GM23338 (cell line): ENCODE data around the gene BAAT. TPM values are rescaled to one million over a fixed set of nuclear protein-coding genes. Genes with fewer than 3 reads are reported as not detected.

Source experiments
- ATAC-seq: fragments of 200-7000 bp; cut with Tn5 transposase; 3 replicates; pipeline ENCODE4 v1.9.1; 2020
- DNase-seq: peaks from one replicate; pipeline ENCODE4 v3.0.0-alpha.2; 2015; ENCODE audit warnings: low spot score
- H2AFZ ChIP-seq: fragments of 200-600 bp; sonication (generic); 2 replicates; pipeline ENCODE4 v1.8.0; 2016; ENCODE audit warnings: antibody characterized with exemption, mild to moderate bottlenecking, moderate library complexity
- H3F3A ChIP-seq: fragments of 200-600 bp; sonication (generic); replicated peaks from 2 replicates; pipeline ENCODE4 v1.8.0; 2017; ENCODE audit warnings: antibody characterized with exemption, mixed run types, low read depth
- H3K27ac ChIP-seq: fragments of 200-600 bp; sonication (generic); 2 replicates; pipeline ENCODE4 v1.6.1; 2016; ENCODE audit warnings: low read depth
- H3K27me3 ChIP-seq: fragments of 200-600 bp; sonication (generic); 2 replicates; pipeline ENCODE4 v1.8.0; 2016; ENCODE audit warnings: mild to moderate bottlenecking, mixed run types, moderate library complexity; ENCODE audit not compliant: insufficient read depth
- H3K36me3 ChIP-seq: fragments of 200-600 bp; sonication (generic); 2 replicates; pipeline ENCODE4 v1.8.0; 2016; ENCODE audit warnings: mild to moderate bottlenecking; ENCODE audit not compliant: insufficient read depth
- H3K4me1 ChIP-seq: fragments of 200-600 bp; sonication (generic); 2 replicates; pipeline ENCODE4 v1.8.0; 2016; ENCODE audit warnings: mild to moderate bottlenecking, moderate library complexity; ENCODE audit not compliant: insufficient read depth
- H3K4me2 ChIP-seq: fragments of 200-600 bp; sonication (generic); 2 replicates; pipeline ENCODE4 v1.7.1; 2017; ENCODE audit warnings: mixed run types
- H3K4me3 ChIP-seq: fragments of 200-600 bp; sonication (generic); 2 replicates; pipeline ENCODE4 v1.6.1; 2016; ENCODE audit warnings: mixed run types
- H3K79me2 ChIP-seq: fragments of 200-600 bp; sonication (generic); replicated peaks from 2 replicates; pipeline ENCODE4 v1.8.0; 2017; ENCODE audit warnings: mild to moderate bottlenecking; ENCODE audit not compliant: insufficient read depth
- H3K9me2 ChIP-seq: fragments of 200-600 bp; sonication (generic); 2 replicates; pipeline ENCODE4 v1.8.0; 2017; ENCODE audit not compliant: insufficient read depth
- H4K20me1 ChIP-seq: fragments of 200-600 bp; sonication (generic); replicated peaks from 2 replicates; pipeline ENCODE4 v1.8.0; 2017; ENCODE audit warnings: mild to moderate bottlenecking; ENCODE audit not compliant: insufficient read depth
- H3K27ac Mint-ChIP-seq: 2 replicates; pipeline ENCODE4 v1.8.0; 2020; ENCODE audit warnings: inconsistent platforms, mild to moderate bottlenecking, moderate library complexity, mixed read lengths
- H3K27me3 Mint-ChIP-seq: 3 replicates; pipeline ENCODE4 v1.8.0; 2022; ENCODE audit warnings: low read depth, mild to moderate bottlenecking, moderate library complexity, mixed read lengths, inconsistent platforms; ENCODE audit not compliant: insufficient read depth, poor library complexity
- H3K36me3 Mint-ChIP-seq: 3 replicates; pipeline ENCODE4 v1.8.0; 2021; ENCODE audit warnings: low read depth, mild to moderate bottlenecking, inconsistent platforms, moderate library complexity, mixed read lengths
- H3K4me1 Mint-ChIP-seq: 3 replicates; pipeline ENCODE4 v1.8.0; 2020; ENCODE audit warnings: mild to moderate bottlenecking, inconsistent platforms, mixed read lengths
- H3K4me3 Mint-ChIP-seq: 3 replicates; pipeline ENCODE4 v1.8.0; 2021; ENCODE audit warnings: moderate library complexity, mild to moderate bottlenecking, inconsistent platforms, mixed read lengths
- H3K9me3 Mint-ChIP-seq: 3 replicates; pipeline ENCODE4 v1.8.0; 2020; ENCODE audit warnings: moderate library complexity, mild to moderate bottlenecking, inconsistent platforms, mixed read lengths
- EZH2 ChIP-seq: fragments of 200-600 bp; sonication (generic); IDR thresholded peaks from one replicate; pipeline ENCODE4 v1.8.0; 2017; ENCODE audit warnings: antibody characterized with exemption, mild to moderate bottlenecking, low read depth; ENCODE audit not compliant: unreplicated experiment
- EZH2phosphoT487 ChIP-seq: fragments of 200-600 bp; sonication (generic); IDR thresholded peaks from one replicate; pipeline ENCODE4 v1.8.1; 2018; ENCODE audit warnings: antibody characterized with exemption; ENCODE audit not compliant: unreplicated experiment
- ZNF114 ChIP-seq: fragments of 250-450 bp; sonication (Bioruptor Pico); IDR thresholded peaks from 2 replicates; pipeline ENCODE4 v1.5.0; 2020; ENCODE audit warnings: mild to moderate bottlenecking, moderate library complexity
- ZNF331 ChIP-seq: fragments of 250-450 bp; sonication (Bioruptor Pico); IDR thresholded peaks from 2 replicates; pipeline ENCODE4 v1.5.0; 2020; ENCODE audit warnings: low read depth, mild to moderate bottlenecking, moderate library complexity
- polyA plus RNA-seq: library from polyadenylated mRNA; unstranded; fragments of >200 nt; fragmentation: Nextera tagmentation; extraction: Ambion mirVana; gene quantifications from 2 replicates; pipeline ENCODE4 v1.2.1, GENCODE V29; 2016
- total RNA-seq: library from RNA; depleted of rRNA; stranded (reverse); fragments of >200 nt; shearing (Covaris generic); gene quantifications from 2 replicates; pipeline ENCODE4 v1.2.3, GENCODE V29; 2014
- TF ChIP-seq, protein P1 (sequence below): fragments of 250-450 bp; sonication (Bioruptor Pico); IDR thresholded peaks from 2 replicates; pipeline ENCODE4 v1.5.0; 2020; ENCODE audit warnings: mild to moderate bottlenecking, moderate library complexity
- TF ChIP-seq, protein P2 (sequence below), 2 experiments: fragments of 200-600 bp in 1 of 2; sonication (generic) in 1 of 2; conservative IDR thresholded peaks; 2 replicates each; pipeline versions ENCODE4 v1.5.1 to v1.6.1; 2016 to 2017; ENCODE audit warnings: antibody characterized with exemption in 2 of 2, low read depth in 2 of 2, mild to moderate bottlenecking in 2 of 2, moderate library complexity in 1 of 2
- TF ChIP-seq, protein P3 (sequence below): IDR thresholded peaks from 2 replicates; pipeline ENCODE4 v1.6.1; 2016; ENCODE audit warnings: antibody characterized with exemption
- TF ChIP-seq, protein P4 (sequence below): IDR thresholded peaks from one replicate; pipeline ENCODE4 v1.6.1; 2018; ENCODE audit warnings: antibody characterized with exemption; ENCODE audit not compliant: unreplicated experiment

Gene BAAT
- total and polyA plus RNA-seq, 2 experiments from 2014 or later = 0.08 to 0.14 TPM

DNA sequence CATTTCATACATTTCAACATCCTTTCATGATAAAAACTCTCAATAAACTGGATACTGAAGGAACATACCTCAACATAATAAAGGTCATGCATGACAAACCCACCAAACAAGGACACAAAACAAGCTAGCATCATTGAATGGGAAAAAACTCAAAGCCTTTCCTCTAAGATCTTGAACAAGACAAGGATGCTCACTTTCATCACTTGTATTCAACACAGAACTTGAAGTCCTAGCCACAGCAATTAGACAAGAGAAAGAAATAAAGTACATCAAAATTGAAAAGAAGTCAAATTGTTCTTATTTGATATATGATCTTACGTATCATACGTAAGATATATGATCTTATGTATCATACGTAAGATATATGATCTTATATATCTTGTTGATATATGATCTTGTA is 8.3 kb upstream of the BAAT start (continued):
- TF ChIP-seq, protein P1, sequence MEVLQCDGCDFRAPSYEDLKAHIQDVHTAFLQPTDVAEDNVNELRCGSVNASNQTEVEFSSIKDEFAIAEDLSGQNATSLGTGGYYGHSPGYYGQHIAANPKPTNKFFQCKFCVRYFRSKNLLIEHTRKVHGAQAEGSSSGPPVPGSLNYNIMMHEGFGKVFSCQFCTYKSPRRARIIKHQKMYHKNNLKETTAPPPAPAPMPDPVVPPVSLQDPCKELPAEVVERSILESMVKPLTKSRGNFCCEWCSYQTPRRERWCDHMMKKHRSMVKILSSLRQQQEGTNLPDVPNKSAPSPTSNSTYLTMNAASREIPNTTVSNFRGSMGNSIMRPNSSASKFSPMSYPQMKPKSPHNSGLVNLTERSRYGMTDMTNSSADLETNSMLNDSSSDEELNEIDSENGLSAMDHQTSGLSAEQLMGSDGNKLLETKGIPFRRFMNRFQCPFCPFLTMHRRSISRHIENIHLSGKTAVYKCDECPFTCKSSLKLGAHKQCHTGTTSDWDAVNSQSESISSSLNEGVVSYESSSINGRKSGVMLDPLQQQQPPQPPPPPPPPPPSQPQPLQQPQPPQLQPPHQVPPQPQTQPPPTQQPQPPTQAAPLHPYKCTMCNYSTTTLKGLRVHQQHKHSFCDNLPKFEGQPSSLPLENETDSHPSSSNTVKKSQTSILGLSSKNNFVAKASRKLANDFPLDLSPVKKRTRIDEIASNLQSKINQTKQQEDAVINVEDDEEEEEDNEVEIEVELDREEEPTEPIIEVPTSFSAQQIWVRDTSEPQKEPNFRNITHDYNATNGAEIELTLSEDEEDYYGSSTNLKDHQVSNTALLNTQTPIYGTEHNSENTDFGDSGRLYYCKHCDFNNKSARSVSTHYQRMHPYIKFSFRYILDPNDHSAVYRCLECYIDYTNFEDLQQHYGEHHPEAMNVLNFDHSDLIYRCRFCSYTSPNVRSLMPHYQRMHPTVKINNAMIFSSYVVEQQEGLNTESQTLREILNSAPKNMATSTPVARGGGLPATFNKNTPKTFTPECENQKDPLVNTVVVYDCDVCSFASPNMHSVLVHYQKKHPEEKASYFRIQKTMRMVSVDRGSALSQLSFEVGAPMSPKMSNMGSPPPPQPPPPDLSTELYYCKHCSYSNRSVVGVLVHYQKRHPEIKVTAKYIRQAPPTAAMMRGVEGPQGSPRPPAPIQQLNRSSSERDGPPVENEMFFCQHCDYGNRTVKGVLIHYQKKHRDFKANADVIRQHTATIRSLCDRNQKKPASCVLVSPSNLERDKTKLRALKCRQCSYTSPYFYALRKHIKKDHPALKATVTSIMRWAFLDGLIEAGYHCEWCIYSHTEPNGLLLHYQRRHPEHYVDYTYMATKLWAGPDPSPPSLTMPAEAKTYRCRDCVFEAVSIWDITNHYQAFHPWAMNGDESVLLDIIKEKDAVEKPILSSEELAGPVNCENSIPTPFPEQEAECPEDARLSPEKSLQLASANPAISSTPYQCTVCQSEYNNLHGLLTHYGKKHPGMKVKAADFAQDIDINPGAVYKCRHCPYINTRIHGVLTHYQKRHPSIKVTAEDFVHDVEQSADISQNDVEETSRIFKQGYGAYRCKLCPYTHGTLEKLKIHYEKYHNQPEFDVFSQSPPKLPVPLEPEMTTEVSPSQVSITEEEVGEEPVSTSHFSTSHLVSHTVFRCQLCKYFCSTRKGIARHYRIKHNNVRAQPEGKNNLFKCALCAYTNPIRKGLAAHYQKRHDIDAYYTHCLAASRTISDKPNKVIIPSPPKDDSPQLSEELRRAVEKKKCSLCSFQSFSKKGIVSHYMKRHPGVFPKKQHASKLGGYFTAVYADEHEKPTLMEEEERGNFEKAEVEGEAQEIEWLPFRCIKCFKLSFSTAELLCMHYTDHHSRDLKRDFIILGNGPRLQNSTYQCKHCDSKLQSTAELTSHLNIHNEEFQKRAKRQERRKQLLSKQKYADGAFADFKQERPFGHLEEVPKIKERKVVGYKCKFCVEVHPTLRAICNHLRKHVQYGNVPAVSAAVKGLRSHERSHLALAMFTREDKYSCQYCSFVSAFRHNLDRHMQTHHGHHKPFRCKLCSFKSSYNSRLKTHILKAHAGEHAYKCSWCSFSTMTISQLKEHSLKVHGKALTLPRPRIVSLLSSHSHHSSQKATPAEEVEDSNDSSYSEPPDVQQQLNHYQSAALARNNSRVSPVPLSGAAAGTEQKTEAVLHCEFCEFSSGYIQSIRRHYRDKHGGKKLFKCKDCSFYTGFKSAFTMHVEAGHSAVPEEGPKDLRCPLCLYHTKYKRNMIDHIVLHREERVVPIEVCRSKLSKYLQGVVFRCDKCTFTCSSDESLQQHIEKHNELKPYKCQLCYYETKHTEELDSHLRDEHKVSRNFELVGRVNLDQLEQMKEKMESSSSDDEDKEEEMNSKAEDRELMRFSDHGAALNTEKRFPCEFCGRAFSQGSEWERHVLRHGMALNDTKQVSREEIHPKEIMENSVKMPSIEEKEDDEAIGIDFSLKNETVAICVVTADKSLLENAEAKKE = no peak
- TF ChIP-seq ZNF331 (CRISPR knock-in tag) (no peak), ZNF114 (CRISPR knock-in tag) (no peak), EZH2phosphoT487 (no peak)

DNA sequence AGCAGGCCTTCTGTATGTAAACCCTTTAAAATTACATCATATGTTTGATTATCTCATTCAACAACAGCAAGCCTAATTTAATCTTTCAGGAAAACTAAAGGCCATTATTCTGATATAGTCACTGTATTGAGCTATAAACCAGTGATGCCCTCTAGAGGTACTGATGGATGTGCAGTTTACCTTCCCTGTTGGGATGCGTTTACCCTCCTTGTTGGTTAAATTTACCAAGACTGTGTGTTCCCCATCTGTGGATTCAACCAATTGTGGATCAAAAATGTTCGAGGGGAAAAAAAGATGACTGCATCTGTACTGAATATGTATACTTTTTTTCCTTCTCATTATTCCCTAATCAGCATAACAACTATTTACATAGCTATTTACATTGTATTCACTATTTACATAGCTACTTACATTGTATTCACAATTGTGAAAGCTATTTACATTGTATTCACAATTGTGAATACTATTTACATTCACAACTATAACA is 3.7 kb upstream of the BAAT start:
- Mint-ChIP-seq H3K27me3 (peaks cover 5% of the 10 kb centered on the region), H3K4me1 (peaks cover 12% of the 10 kb centered on the region; the same call in 2 of the 3 replicates), H3K36me3 (peaks cover 77% of the 10 kb centered on the region), H3K9me3 (peaks cover 30% of the 10 kb centered on the region), H3K27ac (0 out of 2 replicates have a peak overlapping the region, but pooled peaks have one; percentile 31), H3K4me3 (no peak overlapping the region)
- ATAC-seq = peak; percentile 91
- no peak overlapping the region for H3K4me2 ChIP-seq
- no peaks in the 10 kb centered on the region for H3K4me1 ChIP-seq
- no peak overlapping the region for H3K27ac ChIP-seq
- no peaks in the 10 kb centered on the region for H3K9me2 ChIP-seq
- no peak overlapping the region for H3K4me3 ChIP-seq
- H3K36me3 ChIP-seq = peaks cover 25% of the 10 kb centered on the region
- H2AFZ ChIP-seq = no peak overlapping the region
- no peaks in the 10 kb centered on the region for H3K27me3 ChIP-seq
- peaks cover 27% of the 10 kb centered on the region for H4K20me1 ChIP-seq
- no peak for TF ChIP-seq EZH2
- TF ChIP-seq, protein P2, sequence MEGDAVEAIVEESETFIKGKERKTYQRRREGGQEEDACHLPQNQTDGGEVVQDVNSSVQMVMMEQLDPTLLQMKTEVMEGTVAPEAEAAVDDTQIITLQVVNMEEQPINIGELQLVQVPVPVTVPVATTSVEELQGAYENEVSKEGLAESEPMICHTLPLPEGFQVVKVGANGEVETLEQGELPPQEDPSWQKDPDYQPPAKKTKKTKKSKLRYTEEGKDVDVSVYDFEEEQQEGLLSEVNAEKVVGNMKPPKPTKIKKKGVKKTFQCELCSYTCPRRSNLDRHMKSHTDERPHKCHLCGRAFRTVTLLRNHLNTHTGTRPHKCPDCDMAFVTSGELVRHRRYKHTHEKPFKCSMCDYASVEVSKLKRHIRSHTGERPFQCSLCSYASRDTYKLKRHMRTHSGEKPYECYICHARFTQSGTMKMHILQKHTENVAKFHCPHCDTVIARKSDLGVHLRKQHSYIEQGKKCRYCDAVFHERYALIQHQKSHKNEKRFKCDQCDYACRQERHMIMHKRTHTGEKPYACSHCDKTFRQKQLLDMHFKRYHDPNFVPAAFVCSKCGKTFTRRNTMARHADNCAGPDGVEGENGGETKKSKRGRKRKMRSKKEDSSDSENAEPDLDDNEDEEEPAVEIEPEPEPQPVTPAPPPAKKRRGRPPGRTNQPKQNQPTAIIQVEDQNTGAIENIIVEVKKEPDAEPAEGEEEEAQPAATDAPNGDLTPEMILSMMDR (conservative IDR thresholded peaks at IDR 0.05; ENCODE audit: low read depth in 2 of 2) = peak; percentile 59 to 68
- TF ChIP-seq, protein P3, sequence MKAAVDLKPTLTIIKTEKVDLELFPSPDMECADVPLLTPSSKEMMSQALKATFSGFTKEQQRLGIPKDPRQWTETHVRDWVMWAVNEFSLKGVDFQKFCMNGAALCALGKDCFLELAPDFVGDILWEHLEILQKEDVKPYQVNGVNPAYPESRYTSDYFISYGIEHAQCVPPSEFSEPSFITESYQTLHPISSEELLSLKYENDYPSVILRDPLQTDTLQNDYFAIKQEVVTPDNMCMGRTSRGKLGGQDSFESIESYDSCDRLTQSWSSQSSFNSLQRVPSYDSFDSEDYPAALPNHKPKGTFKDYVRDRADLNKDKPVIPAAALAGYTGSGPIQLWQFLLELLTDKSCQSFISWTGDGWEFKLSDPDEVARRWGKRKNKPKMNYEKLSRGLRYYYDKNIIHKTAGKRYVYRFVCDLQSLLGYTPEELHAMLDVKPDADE = no peak
- TF ChIP-seq, protein P4, sequence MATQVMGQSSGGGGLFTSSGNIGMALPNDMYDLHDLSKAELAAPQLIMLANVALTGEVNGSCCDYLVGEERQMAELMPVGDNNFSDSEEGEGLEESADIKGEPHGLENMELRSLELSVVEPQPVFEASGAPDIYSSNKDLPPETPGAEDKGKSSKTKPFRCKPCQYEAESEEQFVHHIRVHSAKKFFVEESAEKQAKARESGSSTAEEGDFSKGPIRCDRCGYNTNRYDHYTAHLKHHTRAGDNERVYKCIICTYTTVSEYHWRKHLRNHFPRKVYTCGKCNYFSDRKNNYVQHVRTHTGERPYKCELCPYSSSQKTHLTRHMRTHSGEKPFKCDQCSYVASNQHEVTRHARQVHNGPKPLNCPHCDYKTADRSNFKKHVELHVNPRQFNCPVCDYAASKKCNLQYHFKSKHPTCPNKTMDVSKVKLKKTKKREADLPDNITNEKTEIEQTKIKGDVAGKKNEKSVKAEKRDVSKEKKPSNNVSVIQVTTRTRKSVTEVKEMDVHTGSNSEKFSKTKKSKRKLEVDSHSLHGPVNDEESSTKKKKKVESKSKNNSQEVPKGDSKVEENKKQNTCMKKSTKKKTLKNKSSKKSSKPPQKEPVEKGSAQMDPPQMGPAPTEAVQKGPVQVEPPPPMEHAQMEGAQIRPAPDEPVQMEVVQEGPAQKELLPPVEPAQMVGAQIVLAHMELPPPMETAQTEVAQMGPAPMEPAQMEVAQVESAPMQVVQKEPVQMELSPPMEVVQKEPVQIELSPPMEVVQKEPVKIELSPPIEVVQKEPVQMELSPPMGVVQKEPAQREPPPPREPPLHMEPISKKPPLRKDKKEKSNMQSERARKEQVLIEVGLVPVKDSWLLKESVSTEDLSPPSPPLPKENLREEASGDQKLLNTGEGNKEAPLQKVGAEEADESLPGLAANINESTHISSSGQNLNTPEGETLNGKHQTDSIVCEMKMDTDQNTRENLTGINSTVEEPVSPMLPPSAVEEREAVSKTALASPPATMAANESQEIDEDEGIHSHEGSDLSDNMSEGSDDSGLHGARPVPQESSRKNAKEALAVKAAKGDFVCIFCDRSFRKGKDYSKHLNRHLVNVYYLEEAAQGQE = no peak
- TF ChIP-seq ZNF331 (CRISPR knock-in tag) = no peak
- peaks cover 6% of the 10 kb centered on the region; the same call in 1 of the 2 replicates for H3F3A ChIP-seq
- peak; percentile 59 for DNase-seq
- peaks cover 37% of the 10 kb centered on the region for H3K79me2 ChIP-seq
